ENCODE measurements around the gene SH3RF3.

The SH3RF3 gene

DNA sequence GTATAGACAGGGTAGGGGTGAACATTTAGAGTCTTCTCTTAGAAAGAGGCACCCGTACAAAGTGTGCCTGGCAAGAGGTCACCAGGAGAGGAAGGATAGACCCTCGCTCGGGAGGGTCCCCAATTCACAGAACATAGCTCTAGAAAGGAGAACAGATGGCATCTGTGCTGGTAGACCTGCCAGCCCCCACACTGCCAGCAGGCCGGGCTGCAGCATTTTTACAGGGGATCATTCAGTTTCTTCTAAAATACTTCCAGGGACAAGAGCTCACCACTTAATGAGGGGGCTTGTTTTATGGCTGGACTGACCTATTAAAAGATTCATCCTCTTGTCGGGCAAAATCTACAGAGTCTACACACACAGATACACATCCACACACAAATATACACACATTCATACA is 334.9 kb downstream of the SH3RF3 start:
- H3K27ac ChIP-seq (ENCODE audit: insufficient read depth, low read depth, low read length, poor library complexity, severe bottlenecking), result no peak overlapping the region
- H3K4me3 ChIP-seq (ENCODE audit: insufficient read depth, low read depth, low read length), result no peak overlapping the region
- H3K4me1 ChIP-seq (ENCODE audit: control insufficient read depth, insufficient read depth, low read length), result no peaks in the 10 kb centered on the region
- WGBS, 2 experiments, result 90 to 95% methylated on average over 5 of the region's 5 CpGs
- no peaks in the 10 kb centered on the region for H3K27me3 ChIP-seq (ENCODE audit: control insufficient read depth, insufficient read depth, low read length, poor library complexity, severe bottlenecking)
- H3K9me3 ChIP-seq (ENCODE audit: control insufficient read depth, low read length), result no peaks in the 10 kb centered on the region
- H3K36me3 ChIP-seq (ENCODE audit: control insufficient read depth, insufficient read depth, low read length), result no peaks in the 10 kb centered on the region

DNA sequence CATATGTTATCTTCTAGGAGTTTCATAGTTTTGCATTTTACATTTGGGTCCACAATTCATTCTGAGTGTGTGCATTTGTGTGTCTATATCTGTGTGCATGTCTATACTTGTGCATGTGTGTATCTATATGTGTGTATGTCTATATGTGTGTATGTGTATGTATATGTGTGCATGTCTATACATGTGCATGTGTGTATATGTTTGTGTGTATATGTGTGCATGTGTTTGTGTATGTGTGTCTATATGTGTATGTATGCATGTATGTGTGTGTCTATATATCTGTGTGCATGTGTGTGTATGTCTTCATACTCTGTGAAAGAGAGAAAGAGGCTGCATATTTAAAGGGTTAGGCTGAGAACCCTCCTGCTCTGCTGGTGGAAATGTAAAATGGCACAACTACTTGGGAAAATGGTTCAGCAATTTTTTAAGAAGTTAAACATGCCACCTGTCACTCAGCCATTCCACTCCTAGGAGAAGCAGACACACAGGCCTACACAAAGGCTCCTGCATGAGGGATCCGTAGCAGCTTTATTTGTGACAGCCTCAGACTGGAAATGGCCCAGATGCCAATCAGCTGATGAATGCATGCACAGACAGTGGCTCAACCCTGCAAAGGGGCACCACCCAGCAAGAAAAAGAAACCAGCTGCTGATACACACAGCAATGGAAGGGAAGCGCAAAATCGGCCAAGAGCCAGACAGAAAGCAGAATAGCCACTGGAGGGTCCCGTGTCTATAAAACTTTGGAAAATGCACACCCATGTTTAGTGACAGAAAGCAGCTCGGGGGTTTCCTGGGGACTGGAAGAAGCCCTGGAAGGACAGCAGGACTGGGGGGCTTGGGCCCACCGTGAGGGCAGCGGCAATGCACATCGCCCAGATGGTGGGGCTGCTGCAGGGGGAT is 337.9 kb downstream of the SH3RF3 start:
- Histone ChIP-seq H3K27me3 (ENCODE audit: control insufficient read depth, insufficient read depth, low read length, poor library complexity, severe bottlenecking) (no peaks in the 10 kb centered on the region), H3K27ac (ENCODE audit: insufficient read depth, low read depth, low read length, poor library complexity, severe bottlenecking) (no peak overlapping the region), H3K36me3 (ENCODE audit: control insufficient read depth, insufficient read depth, low read length) (no peaks in the 10 kb centered on the region), H3K4me3 (ENCODE audit: insufficient read depth, low read depth, low read length) (no peak overlapping the region), H3K9me3 (ENCODE audit: control insufficient read depth, low read length) (no peaks in the 10 kb centered on the region), H3K4me1 (ENCODE audit: control insufficient read depth, insufficient read depth, low read length) (no peaks in the 10 kb centered on the region)
- 92 to 95% methylated on average over 8 of the region's 8 CpGs for WGBS, 2 experiments

DNA sequence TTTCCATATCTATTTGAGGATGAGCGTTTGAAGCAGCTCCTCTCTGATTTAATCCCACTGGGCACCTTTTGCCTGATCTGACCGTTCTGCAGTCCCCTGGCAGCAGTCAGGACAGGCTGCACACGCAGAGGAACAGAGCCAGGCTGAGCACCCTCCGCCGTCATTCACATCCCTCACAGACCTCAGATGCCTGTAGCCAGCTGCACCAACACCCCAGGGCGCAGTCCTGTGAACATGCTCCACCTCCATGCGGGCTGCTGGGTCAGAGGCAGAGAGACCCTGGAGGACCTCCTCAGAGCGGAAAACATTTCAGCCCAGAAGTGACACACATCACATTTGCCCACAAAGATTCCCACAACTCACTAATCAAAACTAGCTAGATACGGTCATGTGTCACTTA is 338.7 kb downstream of the SH3RF3 start:
- H3K27me3 ChIP-seq (ENCODE audit: control insufficient read depth, insufficient read depth, low read length, poor library complexity, severe bottlenecking), result no peaks in the 10 kb centered on the region
- no peak overlapping the region for H3K27ac ChIP-seq (ENCODE audit: insufficient read depth, low read depth, low read length, poor library complexity, severe bottlenecking)
- H3K36me3 ChIP-seq (ENCODE audit: control insufficient read depth, insufficient read depth, low read length), result no peaks in the 10 kb centered on the region
- no peaks in the 10 kb centered on the region for H3K4me1 ChIP-seq (ENCODE audit: control insufficient read depth, insufficient read depth, low read length)
- H3K9me3 ChIP-seq (ENCODE audit: control insufficient read depth, low read length), result no peaks in the 10 kb centered on the region
- 93% methylated on average over 9 of the region's 9 CpGs for WGBS, 2 experiments
- no peak overlapping the region for H3K4me3 ChIP-seq (ENCODE audit: insufficient read depth, low read depth, low read length)

DNA sequence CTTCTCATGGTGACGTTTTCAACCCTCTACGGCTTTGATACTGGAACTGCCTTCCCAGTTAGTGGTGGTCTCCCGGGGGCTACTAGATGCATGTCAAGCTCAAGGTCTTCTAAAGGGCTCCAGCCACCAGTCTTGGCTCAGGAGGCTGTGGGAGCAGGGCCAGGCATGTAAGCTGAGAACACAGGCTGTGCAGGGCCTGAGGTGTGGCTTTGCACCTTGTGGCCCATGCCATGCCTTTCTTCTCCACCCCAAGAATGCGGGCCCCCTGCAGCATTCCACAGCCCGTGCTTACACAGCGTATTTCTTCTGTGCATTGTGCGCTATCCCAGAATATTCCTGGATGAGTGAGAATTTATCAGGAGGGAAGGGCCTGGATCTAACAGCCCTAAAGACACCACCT is 339.9 kb downstream of the SH3RF3 start:
- no peaks in the 10 kb centered on the region for H3K27me3 ChIP-seq (ENCODE audit: control insufficient read depth, insufficient read depth, low read length, poor library complexity, severe bottlenecking)
- 96% methylated on average over 7 of the region's 7 CpGs for WGBS, 2 experiments
- H3K36me3 ChIP-seq (ENCODE audit: control insufficient read depth, insufficient read depth, low read length), result no peaks in the 10 kb centered on the region
- no peaks in the 10 kb centered on the region for H3K9me3 ChIP-seq (ENCODE audit: control insufficient read depth, low read length)
- H3K27ac ChIP-seq (ENCODE audit: insufficient read depth, low read depth, low read length, poor library complexity, severe bottlenecking), result no peak overlapping the region
- H3K4me3 ChIP-seq (ENCODE audit: insufficient read depth, low read depth, low read length), result no peak overlapping the region
- H3K4me1 ChIP-seq (ENCODE audit: control insufficient read depth, insufficient read depth, low read length), result no peaks in the 10 kb centered on the region

GRCh38 chr2:109471658-109472057 is 342.7 kb downstream of the SH3RF3 start:
- Histone ChIP-seq H3K27me3 (ENCODE audit: control insufficient read depth, insufficient read depth, low read length, poor library complexity, severe bottlenecking) (no peaks in the 10 kb centered on the region), H3K27ac (ENCODE audit: insufficient read depth, low read depth, low read length, poor library complexity, severe bottlenecking) (no peak overlapping the region), H3K4me1 (ENCODE audit: control insufficient read depth, insufficient read depth, low read length) (no peaks in the 10 kb centered on the region), H3K9me3 (ENCODE audit: control insufficient read depth, low read length) (no peaks in the 10 kb centered on the region), H3K4me3 (ENCODE audit: insufficient read depth, low read depth, low read length) (no peak overlapping the region), H3K36me3 (ENCODE audit: control insufficient read depth, insufficient read depth, low read length) (no peaks in the 10 kb centered on the region)
- WGBS, 2 experiments, result 94 to 97% methylated on average over 3 of the region's 3 CpGs

- Histone ChIP-seq H3K36me3 (ENCODE audit: control insufficient read depth, insufficient read depth, low read length) (no peaks in the 10 kb centered on the region), H3K9me3 (ENCODE audit: control insufficient read depth, low read length) (no peaks in the 10 kb centered on the region), H3K27me3 (ENCODE audit: control insufficient read depth, insufficient read depth, low read length, poor library complexity, severe bottlenecking) (no peaks in the 10 kb centered on the region), H3K4me1 (ENCODE audit: control insufficient read depth, insufficient read depth, low read length) (no peaks in the 10 kb centered on the region), H3K4me3 (ENCODE audit: insufficient read depth, low read depth, low read length) (no peak overlapping the region), H3K27ac (ENCODE audit: insufficient read depth, low read depth, low read length, poor library complexity, severe bottlenecking) (no peak overlapping the region)
- 90 to 92% methylated on average over 14 of the region's 14 CpGs for WGBS, 2 experiments
Measured at GRCh38 chr2:109472331-109472959, 343.4 kb downstream of the SH3RF3 start.

DNA sequence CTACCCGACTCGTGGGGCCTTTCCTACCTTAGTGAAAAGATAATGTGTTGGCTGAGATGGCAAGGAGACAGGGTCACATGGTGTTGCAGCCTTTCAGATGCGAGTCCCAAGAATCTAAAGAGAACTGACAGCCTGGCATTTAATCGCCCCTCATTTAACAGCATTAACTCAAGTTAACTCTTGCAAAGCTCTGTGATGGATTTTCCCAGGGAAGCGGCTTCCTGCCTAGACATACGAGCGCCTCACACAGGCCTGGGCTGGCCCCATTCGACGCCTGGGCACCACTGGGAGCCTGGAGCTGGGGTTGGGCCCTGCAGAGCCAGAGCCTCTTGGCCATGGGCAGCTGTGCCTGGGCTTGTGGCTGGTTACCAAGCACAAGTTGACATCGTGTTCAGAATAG is 344.0 kb downstream of the SH3RF3 start:
- Histone ChIP-seq H3K27me3 (ENCODE audit: control insufficient read depth, insufficient read depth, low read length, poor library complexity, severe bottlenecking) (no peaks in the 10 kb centered on the region), H3K4me3 (ENCODE audit: insufficient read depth, low read depth, low read length) (no peak overlapping the region), H3K27ac (ENCODE audit: insufficient read depth, low read depth, low read length, poor library complexity, severe bottlenecking) (no peak overlapping the region), H3K9me3 (ENCODE audit: control insufficient read depth, low read length) (no peaks in the 10 kb centered on the region), H3K36me3 (ENCODE audit: control insufficient read depth, insufficient read depth, low read length) (no peaks in the 10 kb centered on the region), H3K4me1 (ENCODE audit: control insufficient read depth, insufficient read depth, low read length) (no peaks in the 10 kb centered on the region)
- WGBS, 2 experiments, result 65 to 68% methylated on average over 10 of the region's 10 CpGs

GRCh38 chr2:109473616-109474318 is 344.8 kb downstream of the SH3RF3 start:
- Histone ChIP-seq H3K27ac (ENCODE audit: insufficient read depth, low read depth, low read length, poor library complexity, severe bottlenecking) (no peak overlapping the region), H3K4me3 (ENCODE audit: insufficient read depth, low read depth, low read length) (no peak overlapping the region), H3K36me3 (ENCODE audit: control insufficient read depth, insufficient read depth, low read length) (no peaks in the 10 kb centered on the region), H3K9me3 (ENCODE audit: control insufficient read depth, low read length) (no peaks in the 10 kb centered on the region), H3K4me1 (ENCODE audit: control insufficient read depth, insufficient read depth, low read length) (no peaks in the 10 kb centered on the region), H3K27me3 (ENCODE audit: control insufficient read depth, insufficient read depth, low read length, poor library complexity, severe bottlenecking) (no peaks in the 10 kb centered on the region)
- 94 to 95% methylated on average over 12 of the region's 12 CpGs for WGBS, 2 experiments

- no peaks in the 10 kb centered on the region for H3K36me3 ChIP-seq (ENCODE audit: control insufficient read depth, insufficient read depth, low read length)
- no peak overlapping the region for H3K27ac ChIP-seq (ENCODE audit: insufficient read depth, low read depth, low read length, poor library complexity, severe bottlenecking)
- no peaks in the 10 kb centered on the region for H3K4me1 ChIP-seq (ENCODE audit: control insufficient read depth, insufficient read depth, low read length)
- H3K4me3 ChIP-seq (ENCODE audit: insufficient read depth, low read depth, low read length), result no peak overlapping the region
- WGBS, 2 experiments, result 80 to 86% methylated on average over 11 of the region's 11 CpGs
- no peaks in the 10 kb centered on the region for H3K9me3 ChIP-seq (ENCODE audit: control insufficient read depth, low read length)
- H3K27me3 ChIP-seq (ENCODE audit: control insufficient read depth, insufficient read depth, low read length, poor library complexity, severe bottlenecking), result no peaks in the 10 kb centered on the region
Measured at GRCh38 chr2:109474319-109474825, 345.4 kb downstream of the SH3RF3 start.
